Measurements from ENCODE around the gene ALK.

DNA sequence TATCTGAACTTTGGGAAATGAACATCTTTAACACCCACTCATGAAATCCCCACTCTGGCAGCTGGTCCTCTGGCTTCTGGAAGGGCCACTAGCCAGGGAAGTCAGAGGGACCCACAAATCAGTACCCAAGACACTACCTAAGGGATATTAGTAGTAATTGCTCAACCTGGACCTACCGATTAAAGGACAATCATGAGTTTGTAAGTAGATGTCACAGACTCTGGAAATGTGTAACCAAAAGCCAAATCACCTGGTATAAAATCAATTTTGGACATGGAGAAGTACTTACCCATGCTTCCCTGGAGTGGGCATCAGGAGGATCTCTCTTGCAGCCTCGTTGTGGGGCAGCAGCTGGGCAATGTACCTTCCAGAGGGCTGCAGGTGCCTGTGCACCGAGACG is 389.8 kb downstream of the ALK start:
- TF ChIP-seq, protein P1, sequence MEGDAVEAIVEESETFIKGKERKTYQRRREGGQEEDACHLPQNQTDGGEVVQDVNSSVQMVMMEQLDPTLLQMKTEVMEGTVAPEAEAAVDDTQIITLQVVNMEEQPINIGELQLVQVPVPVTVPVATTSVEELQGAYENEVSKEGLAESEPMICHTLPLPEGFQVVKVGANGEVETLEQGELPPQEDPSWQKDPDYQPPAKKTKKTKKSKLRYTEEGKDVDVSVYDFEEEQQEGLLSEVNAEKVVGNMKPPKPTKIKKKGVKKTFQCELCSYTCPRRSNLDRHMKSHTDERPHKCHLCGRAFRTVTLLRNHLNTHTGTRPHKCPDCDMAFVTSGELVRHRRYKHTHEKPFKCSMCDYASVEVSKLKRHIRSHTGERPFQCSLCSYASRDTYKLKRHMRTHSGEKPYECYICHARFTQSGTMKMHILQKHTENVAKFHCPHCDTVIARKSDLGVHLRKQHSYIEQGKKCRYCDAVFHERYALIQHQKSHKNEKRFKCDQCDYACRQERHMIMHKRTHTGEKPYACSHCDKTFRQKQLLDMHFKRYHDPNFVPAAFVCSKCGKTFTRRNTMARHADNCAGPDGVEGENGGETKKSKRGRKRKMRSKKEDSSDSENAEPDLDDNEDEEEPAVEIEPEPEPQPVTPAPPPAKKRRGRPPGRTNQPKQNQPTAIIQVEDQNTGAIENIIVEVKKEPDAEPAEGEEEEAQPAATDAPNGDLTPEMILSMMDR (IDR thresholded peaks at IDR 0.05) = no peak
- no peak for TF ChIP-seq ZFP36 (IDR thresholded peaks at IDR 0.05; ENCODE audit: borderline replicate concordance, partially characterized antibody)
- TF ChIP-seq EP300 (IDR thresholded peaks at IDR 0.05) = no peak

Data from A549 (cell line).